GM19239 (cell line): ENCODE measurements around the gene SLC17A5.
"Not testable (repeated sequence)": the region's sequence is repeated elsewhere in the genome, so short reads cannot be mapped to it uniquely, and the experiment has no call there.

Experiments
- DNase-seq: peaks from one replicate; pipeline ENCODE4 v3.0.0; 2011; ENCODE audit warnings: low spot score; ENCODE audit not compliant: insufficient read length
- FAIRE-seq: peaks from 2 replicates; lab custom pipeline; 2011; peaks lifted over from hg19 to GRCh38; lab: Jason Lieb, UNC

Gene SLC17A5

GRCh38 chr6:73624896-73625295, 28.9 kb downstream of the SLC17A5 start:
- DNase-seq (no peak), FAIRE-seq (no peak)

- not testable (repeated sequence) for FAIRE-seq, DNase-seq
These were observed 30.3 kb downstream of the SLC17A5 start for GRCh38 chr6:73623480-73623879.

- DNase-seq, FAIRE-seq: not testable (repeated sequence)
These were observed 35.7 kb downstream of the SLC17A5 start for GRCh38 chr6:73618082-73618481.

- DNase-seq (no peak), FAIRE-seq (no peak)
These were observed 39.0 kb downstream of the SLC17A5 start for GRCh38 chr6:73614802-73615201.

GRCh38 chr6:73613806-73614536, 39.8 kb downstream of the SLC17A5 start:
- FAIRE-seq (no peak), DNase-seq (no peak)

GRCh38 chr6:73612611-73613010, 41.2 kb downstream of the SLC17A5 start:
- no peak for FAIRE-seq
- DNase-seq: no peak

GRCh38 chr6:73610444-73611275, 43.1 kb downstream of the SLC17A5 start:
- peak; percentile 79 for FAIRE-seq
- DNase-seq: no peak

GRCh38 chr6:73608761-73609160, 45.0 kb downstream of the SLC17A5 start:
- FAIRE-seq: no peak
- no peak for DNase-seq

GRCh38 chr6:73606428-73606827, 47.4 kb downstream of the SLC17A5 start:
- FAIRE-seq: no peak
- DNase-seq: no peak

- DNase-seq: no peak
- FAIRE-seq: no peak
These were observed 49.3 kb downstream of the SLC17A5 start for GRCh38 chr6:73604461-73604860.

- DNase-seq: no peak
- FAIRE-seq: no peak
These were observed 49.8 kb downstream of the SLC17A5 start for GRCh38 chr6:73604020-73604419.

- peak; percentile 80 for FAIRE-seq
- DNase-seq: no peak
These were observed 67.3 kb downstream of the SLC17A5 start for GRCh38 chr6:73586416-73586974.

GRCh38 chr6:73585566-73586415, 68.0 kb downstream of the SLC17A5 start:
- no peak for DNase-seq
- peak; percentile 90 for FAIRE-seq

- FAIRE-seq: no peak
- DNase-seq: no peak
These were observed 72.5 kb downstream of the SLC17A5 start for GRCh38 chr6:73581293-73581692.

GRCh38 chr6:73580247-73581149, 73.3 kb downstream of the SLC17A5 start:
- FAIRE-seq (peak; percentile 83), DNase-seq (no peak)

GRCh38 chr6:73579851-73580246, 73.9 kb downstream of the SLC17A5 start:
- DNase-seq (no peak), FAIRE-seq (no peak)

GRCh38 chr6:73579389-73579788, 74.4 kb downstream of the SLC17A5 start:
- FAIRE-seq (no peak), DNase-seq (no peak)

- no peak for FAIRE-seq
- no peak for DNase-seq
These were observed 76.1 kb downstream of the SLC17A5 start for GRCh38 chr6:73577676-73578075.

GRCh38 chr6:73572531-73572930, 81.3 kb downstream of the SLC17A5 start:
- not testable (repeated sequence) for FAIRE-seq, DNase-seq
